ENCODE data around the gene INSM1. TPM values are rescaled to one million over a fixed set of nuclear protein-coding genes. Genes with fewer than 3 reads are reported as not detected.

The INSM1 gene
- polyA plus RNA-seq, 1 of the 3 experiments (the other 2 are of a cell fraction): not detected

DNA sequence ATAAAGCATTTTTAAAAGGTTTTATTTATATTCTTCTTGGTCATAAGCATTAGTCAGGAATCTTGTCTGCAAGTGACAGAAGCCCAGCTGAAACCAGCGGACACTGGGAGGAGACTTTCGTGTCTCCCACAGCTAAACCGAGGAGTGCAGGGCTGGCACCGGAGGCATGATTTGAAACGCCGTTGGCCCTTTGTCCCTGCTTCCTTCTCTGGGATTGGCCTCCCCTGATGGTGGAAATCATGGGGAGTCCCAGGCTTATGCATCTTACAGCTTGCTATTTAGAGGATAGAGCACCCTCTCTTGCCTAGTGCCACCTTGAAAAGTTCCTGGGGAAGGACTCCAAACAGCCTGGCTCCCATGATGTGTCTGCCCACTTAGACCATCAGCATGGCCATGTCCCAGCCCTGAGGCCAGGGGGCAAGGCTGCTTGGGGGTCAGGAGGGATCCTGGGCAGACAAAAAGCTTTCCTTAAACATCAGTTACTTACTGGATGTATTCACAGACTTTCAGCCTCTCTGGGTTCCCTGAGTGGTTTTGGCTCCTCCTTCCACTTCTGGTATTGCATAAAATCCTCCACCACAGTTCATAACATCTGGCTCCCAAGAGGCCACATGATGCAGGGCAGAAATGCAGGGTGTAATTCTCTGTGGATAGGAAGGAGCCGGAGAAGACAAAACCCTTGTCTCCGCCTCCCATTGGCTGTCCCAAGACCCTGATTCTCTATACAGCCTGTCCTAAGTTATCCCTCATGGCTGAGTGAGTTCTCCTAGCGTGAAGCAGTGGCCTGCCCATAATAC, 49.3 kb upstream of the INSM1 start:
- 54% methylated on average over 9 of the region's 9 CpGs for WGBS (ENCODE audit: low lambda C conversion rate)
- ChIA-PET POLR2A (no interaction called here), CTCF (no interaction called here)
- Histone ChIP-seq H3K9me3 (no peaks in the 10 kb centered on the region), H3K27ac (ENCODE audit: low read depth in 2 of 2, low read length in 1 of 2) (no peak overlapping the region), H3K4me2 (no peak overlapping the region), H3K9ac (no peak overlapping the region), H4K20me1 (ENCODE audit: insufficient read depth) (no peaks in the 10 kb centered on the region), H3K79me2 (ENCODE audit: insufficient read depth) (no peaks in the 10 kb centered on the region), H3K4me1 (ENCODE audit: control insufficient read depth in 1 of 2, insufficient read depth in 2 of 2, low read depth in 1 of 2, low read length in 1 of 2) (peaks cover 0 to 4% of the 10 kb centered on the region in 2 experiments; a peak in 1 of 4 replicates), H3K27me3 (ENCODE audit: insufficient read depth) (no peaks in the 10 kb centered on the region), H2AFZ (ENCODE audit: low read depth) (no peak overlapping the region), H3F3A (replicated peaks; ENCODE audit: insufficient read depth) (no peaks in the 10 kb centered on the region), H3K9me2 (no peaks in the 10 kb centered on the region), H3K36me3 (replicated peaks in 1 of 2; ENCODE audit: control insufficient read depth in 1 of 2, insufficient read depth in 2 of 2, low read length in 1 of 2) (no peaks in the 10 kb centered on the region), H3K4me3 (ENCODE audit: low read depth in 2 of 2, low read length in 1 of 2) (no peak overlapping the region)
- DNase-seq: no peak
- no peak for TF ChIP-seq RFX5 (IDR thresholded peaks at IDR 0.05; ENCODE audit: low read length)
- TF ChIP-seq, protein P1, sequence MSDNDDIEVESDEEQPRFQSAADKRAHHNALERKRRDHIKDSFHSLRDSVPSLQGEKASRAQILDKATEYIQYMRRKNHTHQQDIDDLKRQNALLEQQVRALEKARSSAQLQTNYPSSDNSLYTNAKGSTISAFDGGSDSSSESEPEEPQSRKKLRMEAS (IDR thresholded peaks at IDR 0.05; ENCODE audit: low read depth): no peak

DNA sequence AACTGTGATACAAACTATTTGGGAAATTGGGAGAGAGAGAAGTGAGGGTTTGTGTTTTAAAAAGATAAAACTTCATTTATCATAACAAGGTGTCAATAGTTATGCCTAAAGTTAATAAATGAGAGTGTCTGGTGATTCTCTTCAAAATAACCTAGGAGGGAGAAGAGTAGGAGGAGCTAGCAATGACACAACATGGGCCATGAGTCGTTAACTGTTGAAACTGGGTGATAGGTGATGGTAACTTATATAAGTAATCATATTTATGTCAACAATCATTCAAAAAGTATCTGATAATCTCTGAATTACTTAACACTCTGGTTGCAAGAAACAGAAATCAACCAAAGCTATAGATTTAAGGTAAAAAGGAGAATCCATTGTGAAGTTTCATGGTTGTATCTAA, 46.8 kb upstream of the INSM1 start:
- Histone ChIP-seq H3K27ac (ENCODE audit: low read depth in 2 of 2, low read length in 1 of 2) (no peak overlapping the region), H3K4me1 (ENCODE audit: control insufficient read depth in 1 of 2, insufficient read depth in 2 of 2, low read depth in 1 of 2, low read length in 1 of 2) (peaks cover 0 to 4% of the 10 kb centered on the region in 2 experiments; a peak in 1 of 4 replicates), H3K27me3 (ENCODE audit: insufficient read depth) (no peaks in the 10 kb centered on the region), H3K4me2 (no peak overlapping the region), H3K4me3 (ENCODE audit: low read depth in 2 of 2, low read length in 1 of 2) (no peak overlapping the region), H3K9ac (no peak overlapping the region), H2AFZ (ENCODE audit: low read depth) (no peak overlapping the region), H3K36me3 (replicated peaks in 1 of 2; ENCODE audit: control insufficient read depth in 1 of 2, insufficient read depth in 2 of 2, low read length in 1 of 2) (no peaks in the 10 kb centered on the region), H3K9me2 (no peaks in the 10 kb centered on the region), H3F3A (replicated peaks; ENCODE audit: insufficient read depth) (no peaks in the 10 kb centered on the region), H4K20me1 (ENCODE audit: insufficient read depth) (no peaks in the 10 kb centered on the region), H3K9me3 (no peaks in the 10 kb centered on the region), H3K79me2 (ENCODE audit: insufficient read depth) (no peaks in the 10 kb centered on the region)
- DNase-seq: no peak
- POLR2A ChIA-PET: no interaction called here
- TF ChIP-seq GABPA (IDR thresholded peaks at IDR 0.05; ENCODE audit: low read depth) (no peak), SIN3A (IDR thresholded peaks at IDR 0.05; ENCODE audit: borderline replicate concordance, low read depth, low read length) (no peak)
- WGBS (ENCODE audit: low lambda C conversion rate): 15% methylated on average over 1 of the region's 1 CpG
- CTCF ChIA-PET: interaction anchor here (1.2 kb wide), 1 partner anchor 39 kb away, joined by 3 read pairs; no protein-coding TSS in a partner anchor

DNA sequence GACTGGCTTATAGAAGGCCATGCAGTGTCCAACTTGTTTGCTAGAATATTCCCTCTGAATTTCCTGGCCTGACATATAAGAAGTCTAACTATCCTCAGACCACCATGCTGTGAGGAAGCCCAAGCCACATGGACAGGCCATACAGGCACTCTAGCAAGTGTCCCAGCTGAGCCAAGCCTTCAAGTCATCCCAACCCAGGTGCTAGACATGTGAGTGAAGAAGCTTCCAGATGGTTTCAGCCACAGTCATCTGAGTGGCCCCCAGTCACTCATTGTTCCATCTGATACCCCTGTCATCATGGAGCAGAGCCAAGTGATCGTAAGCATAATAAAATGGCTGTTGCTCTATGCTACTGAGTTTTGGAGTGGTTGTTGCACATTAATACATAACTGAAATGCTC, 46.0 kb upstream of the INSM1 start:
- no peak overlapping the region for H3K27ac ChIP-seq (ENCODE audit: low read depth in 2 of 2, low read length in 1 of 2)
- no peak overlapping the region for H3K9ac ChIP-seq
- no peaks in the 10 kb centered on the region for H3K36me3 ChIP-seq (replicated peaks in 1 of 2; ENCODE audit: control insufficient read depth in 1 of 2, insufficient read depth in 2 of 2, low read length in 1 of 2)
- 29% methylated on average over 1 of the region's 1 CpG for WGBS (ENCODE audit: low lambda C conversion rate)
- H3K27me3 ChIP-seq (ENCODE audit: insufficient read depth): no peaks in the 10 kb centered on the region
- no peak overlapping the region for H3K4me3 ChIP-seq (ENCODE audit: low read depth in 2 of 2, low read length in 1 of 2)
- no peak for DNase-seq
- H3K4me1 ChIP-seq (ENCODE audit: control insufficient read depth in 1 of 2, insufficient read depth in 2 of 2, low read depth in 1 of 2, low read length in 1 of 2): peaks cover 0 to 4% of the 10 kb centered on the region in 2 experiments; a peak in 1 of 4 replicates
- POLR2A ChIA-PET: no interaction called here
- CTCF ChIA-PET: interaction anchor here (1.2 kb wide), 1 partner anchor 38 kb away, joined by 3 read pairs; no protein-coding TSS in a partner anchor
- H3K4me2 ChIP-seq: no peak overlapping the region
- H3K79me2 ChIP-seq (ENCODE audit: insufficient read depth): no peaks in the 10 kb centered on the region
- no peaks in the 10 kb centered on the region for H4K20me1 ChIP-seq (ENCODE audit: insufficient read depth)
- no peaks in the 10 kb centered on the region for H3F3A ChIP-seq (replicated peaks; ENCODE audit: insufficient read depth)
- H2AFZ ChIP-seq (ENCODE audit: low read depth): no peak overlapping the region
- no peaks in the 10 kb centered on the region for H3K9me3 ChIP-seq
- TF ChIP-seq ELF1 (IDR thresholded peaks at IDR 0.05) (no peak), SIN3A (IDR thresholded peaks at IDR 0.05; ENCODE audit: borderline replicate concordance, low read depth, low read length) (no peak), TEAD4 (IDR thresholded peaks at IDR 0.05; ENCODE audit: borderline replicate concordance, insufficient read depth) (no peak), NRF1 (IDR thresholded peaks at IDR 0.05; ENCODE audit: low read depth, low read length) (no peak), FOXJ3 (CRISPR knock-in tag; IDR thresholded peaks at IDR 0.05) (no peak), RCOR1 (IDR thresholded peaks at IDR 0.05; ENCODE audit: low read length) (no peak)
- TF ChIP-seq, protein P2, sequence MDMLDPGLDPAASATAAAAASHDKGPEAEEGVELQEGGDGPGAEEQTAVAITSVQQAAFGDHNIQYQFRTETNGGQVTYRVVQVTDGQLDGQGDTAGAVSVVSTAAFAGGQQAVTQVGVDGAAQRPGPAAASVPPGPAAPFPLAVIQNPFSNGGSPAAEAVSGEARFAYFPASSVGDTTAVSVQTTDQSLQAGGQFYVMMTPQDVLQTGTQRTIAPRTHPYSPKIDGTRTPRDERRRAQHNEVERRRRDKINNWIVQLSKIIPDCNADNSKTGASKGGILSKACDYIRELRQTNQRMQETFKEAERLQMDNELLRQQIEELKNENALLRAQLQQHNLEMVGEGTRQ (IDR thresholded peaks at IDR 0.05; ENCODE audit: borderline replicate concordance, low read depth, low read length): no peak
- H3K9me2 ChIP-seq: no peaks in the 10 kb centered on the region

All from SK-N-SH (cell line).